Stimulated activated CD8-positive, alpha-beta memory T cell treated with anti-CD3 and anti-CD28 coated beads, Interleukin-2, amount 100 ng/mL, for 48 hours (primary cell): Measurements from ENCODE around the gene WDR74.

Experiments used
- DNase-seq, 2 donors: peaks; one replicate each; pipeline ENCODE4 v3.0.0-alpha.2; 2020; ENCODE audit warnings: low read depth in 2 of 2

Gene WDR74

DNA sequence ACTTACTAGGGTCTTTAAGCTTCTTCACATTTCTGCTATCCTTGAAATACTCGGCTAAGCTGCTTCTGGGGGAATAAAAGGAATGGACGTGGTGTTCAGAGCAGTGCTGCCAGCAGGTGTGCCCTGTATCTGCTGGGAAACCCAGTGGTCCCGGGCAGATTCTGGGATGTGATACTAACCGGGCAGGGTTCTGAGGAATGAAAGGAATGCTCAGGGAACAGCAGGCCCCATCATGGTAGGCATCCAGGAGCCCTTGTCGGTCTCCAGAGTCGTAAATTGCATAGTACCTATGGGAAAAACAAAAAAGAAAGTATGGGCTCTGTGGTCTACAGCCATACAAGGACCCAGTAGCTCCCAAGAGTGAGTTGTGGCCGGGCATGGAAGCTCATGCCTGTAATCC, 43.1 kb downstream of the WDR74 start:
- no peak for DNase-seq

DNA sequence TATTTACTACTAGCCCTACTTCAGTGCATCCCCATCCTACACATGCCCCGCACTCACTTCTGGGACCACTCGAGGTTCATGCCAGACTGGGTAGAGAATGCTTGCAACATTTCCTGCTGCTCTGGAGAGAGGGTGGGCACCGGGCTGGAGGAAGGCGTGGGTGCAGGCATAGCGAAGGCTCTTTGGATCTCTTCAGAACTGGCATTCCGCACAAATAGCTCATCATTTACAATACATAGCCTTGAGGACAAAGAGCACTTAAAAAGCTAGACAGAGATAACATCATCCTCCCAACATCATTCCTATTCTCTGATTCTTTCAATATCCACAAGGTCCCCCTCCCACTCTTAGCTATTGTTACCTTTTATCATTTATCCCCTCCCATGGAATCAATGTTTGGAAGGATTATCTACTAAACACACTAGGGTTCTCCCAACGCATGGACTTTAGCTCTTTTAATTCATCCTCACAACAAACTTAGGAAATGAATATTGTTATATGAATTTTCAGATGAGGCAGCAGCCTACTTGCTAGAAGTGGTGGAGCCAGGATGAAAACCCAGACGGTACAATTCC, 45.1 kb downstream of the WDR74 start:
- no peak for DNase-seq

DNA sequence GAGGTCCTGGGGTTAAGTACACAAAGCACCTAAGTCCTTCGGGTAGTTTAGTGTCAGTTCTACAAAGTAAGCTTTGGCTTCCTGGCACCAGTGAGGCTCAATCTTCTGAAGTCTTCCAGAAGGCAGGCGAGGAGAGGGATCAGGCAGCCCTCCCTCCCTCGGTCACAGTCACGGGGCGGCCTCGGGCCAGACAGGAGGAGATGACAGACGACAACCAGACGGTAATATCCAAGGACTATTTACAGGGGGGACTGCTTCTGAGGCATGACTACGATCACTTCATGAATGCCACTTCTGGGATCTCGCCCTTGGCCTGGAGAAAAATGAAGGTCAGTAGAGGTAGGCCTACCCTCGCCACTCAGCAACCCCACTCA, 47.2 kb downstream of the WDR74 start:
- DNase-seq = no peak

DNA sequence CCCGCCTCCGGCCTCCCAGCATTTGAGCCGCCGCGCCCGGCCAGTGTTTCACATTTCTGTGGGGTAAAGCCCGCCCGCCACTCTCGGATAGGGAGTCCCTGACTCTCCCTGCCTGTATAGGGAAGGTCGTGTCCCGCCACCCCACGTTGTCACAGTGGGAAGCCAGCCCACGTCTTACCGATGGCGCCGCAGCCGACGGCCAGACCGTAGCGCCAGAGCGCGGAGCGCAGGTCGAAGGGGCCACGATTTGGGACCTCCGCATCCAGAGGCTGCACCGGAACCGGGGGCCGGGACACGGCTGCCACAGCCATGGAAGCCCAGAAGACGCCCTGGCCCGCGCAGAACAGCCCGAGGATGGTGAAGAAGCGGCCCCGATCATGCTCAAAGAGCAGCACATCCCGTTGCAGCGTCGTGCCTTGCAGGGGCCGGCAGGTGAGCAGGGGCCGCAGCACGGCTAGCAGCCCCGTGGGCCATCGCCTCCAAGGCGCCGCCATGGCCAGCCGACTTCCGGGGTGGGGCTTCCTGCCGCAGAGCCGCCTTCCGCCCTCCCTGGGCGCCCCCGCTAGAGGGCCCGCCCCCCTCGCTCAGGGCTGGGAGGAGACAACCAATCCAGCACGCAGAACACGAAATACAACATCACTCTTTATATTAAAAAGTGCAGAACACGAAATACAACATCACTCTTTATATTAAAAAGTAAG, 47.7 kb downstream of the WDR74 start, which contains the start of gene TMEM223:
Gene TMEM223 (minus strand): TSS at position 506 of the 701 bp plus-strand sequence. CDS start 12 bp downstream, at position 494.
- peak; percentile 87 to 88 for DNase-seq

DNA sequence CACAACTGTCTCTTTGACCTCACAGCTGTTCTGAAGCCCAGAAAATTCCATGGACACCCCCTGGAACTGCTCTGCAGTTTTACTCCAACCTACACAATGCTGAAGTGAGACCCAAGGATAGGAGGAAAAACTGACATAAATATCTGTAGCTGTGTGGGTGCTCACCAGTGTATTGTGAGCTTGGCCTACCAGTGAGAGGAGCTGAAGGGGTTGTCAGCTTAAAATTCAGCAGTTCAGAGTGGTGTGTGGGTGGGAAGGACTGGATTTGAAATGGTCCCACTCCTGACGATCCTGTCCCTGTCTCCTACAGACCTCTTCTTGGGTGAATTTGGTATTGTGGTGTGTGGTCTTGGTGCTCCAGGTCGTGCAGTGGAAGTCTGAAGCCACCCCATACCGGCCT, 49.8 kb downstream of the WDR74 start:
- no peak for DNase-seq

DNA sequence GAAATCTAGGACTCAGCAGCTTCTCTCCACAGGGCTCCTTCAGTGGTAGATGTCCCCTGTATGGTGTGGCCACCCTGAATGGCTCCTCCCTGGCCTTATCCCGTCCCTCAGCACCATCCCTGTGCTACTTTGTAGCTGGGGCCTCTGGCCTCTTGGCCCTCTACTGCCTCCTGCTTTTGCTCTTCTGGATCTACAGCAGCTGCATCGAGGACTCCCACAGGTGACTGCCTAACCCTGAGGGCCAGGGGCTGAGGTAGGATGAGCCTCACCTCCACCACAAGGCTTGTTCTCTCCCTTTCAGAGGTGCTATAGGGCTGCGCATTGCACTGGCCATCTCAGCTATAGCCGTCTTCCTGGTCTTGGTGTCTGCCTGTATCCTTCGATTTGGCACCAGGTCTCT, 50.4 kb downstream of the WDR74 start:
- DNase-seq = no peak

DNA sequence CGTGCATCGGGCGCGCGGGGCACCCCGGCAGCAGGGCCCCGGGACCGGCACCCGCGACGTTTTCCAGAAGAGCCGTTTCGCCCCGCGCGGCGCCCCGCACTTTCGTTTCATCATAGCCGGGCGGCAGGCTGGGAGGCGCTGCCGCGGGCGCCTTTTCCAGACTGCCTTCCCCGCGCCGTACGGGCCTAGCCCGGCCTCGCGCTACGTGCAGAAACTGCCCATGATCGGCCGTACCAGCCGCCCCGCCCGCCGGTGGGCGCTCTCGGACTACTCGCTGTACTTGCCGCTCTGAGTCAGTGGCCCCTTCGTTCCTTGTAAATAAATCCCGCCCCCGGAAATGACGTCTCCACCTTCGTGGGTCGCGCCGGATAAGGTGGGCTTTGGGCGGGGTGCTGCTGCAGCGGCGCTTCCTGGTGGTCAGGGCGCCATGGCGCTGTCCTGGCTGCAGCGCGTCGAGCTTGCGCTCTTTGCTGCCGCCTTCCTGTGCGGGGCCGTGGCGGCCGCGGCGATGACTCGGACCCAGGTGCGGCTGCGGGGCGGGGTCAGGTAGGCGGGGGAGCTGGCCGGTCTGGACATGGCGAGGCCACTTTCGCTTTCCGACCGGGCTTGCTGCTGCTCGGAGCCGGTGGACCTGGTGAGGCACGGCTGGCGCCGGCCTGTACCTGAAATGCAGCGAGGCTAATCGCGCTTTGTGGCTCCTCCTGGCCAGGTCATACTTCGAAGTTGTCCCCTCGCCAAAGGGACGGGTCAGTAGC, 52.2 kb downstream of the WDR74 start, which contains the start of gene TMEM179B:
Gene TMEM179B (plus strand): TSS at position 398 of the 755 bp plus-strand sequence. CDS start 30 bp downstream, at position 428.
- peak; percentile 97 to 99 for DNase-seq

DNA sequence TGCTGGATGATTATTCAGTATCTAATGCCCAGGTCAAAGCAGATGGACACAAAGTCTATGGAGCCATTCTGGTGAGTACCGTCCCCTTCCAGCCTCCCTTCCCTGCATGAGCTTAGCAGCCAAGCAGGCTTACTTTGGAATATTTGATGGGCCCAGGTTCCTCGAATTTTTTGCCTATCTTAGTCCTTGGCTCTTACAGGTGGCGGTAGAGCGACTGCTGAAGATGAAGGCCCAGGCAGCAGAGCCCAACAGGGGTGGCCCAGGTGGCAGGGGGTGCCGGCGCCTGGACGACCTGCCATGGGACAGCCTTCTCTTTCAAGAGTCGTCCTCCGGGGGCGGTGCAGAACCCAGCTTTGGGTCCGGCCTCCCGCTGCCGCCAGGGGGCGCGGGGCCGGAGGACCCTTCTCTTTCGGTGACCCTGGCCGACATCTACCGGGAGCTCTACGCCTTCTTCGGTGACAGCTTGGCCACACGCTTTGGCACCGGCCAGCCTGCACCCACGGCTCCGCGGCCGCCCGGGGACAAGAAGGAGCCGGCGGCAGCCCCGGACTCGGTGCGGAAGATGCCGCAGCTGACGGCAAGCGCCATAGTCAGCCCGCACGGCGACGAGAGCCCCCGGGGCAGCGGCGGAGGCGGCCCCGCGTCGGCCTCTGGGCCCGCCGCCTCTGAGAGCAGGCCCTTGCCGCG, 52.9 kb downstream of the WDR74 start:
- peak; percentile 80 to 84 for DNase-seq
